Liver (tissue), 3 donors: Measurements from ENCODE around the gene LIPJ.

Experiments
- CTCF ChIP-seq: fragments of 150-350 bp; IDR thresholded peaks from 2 replicates; pipeline ENCODE4 v1.5.1; 2017; ENCODE audit warnings: improper control_type of control experiment, low read depth, low read length; ENCODE audit not compliant: missing input control
- FOXA1 ChIP-seq: IDR thresholded peaks from 2 replicates; pipeline ENCODE4 v1.6.1; 2016; ENCODE audit warnings: antibody characterized with exemption
- JUND ChIP-seq, 2 donors: IDR thresholded peaks; 2 replicates each; pipeline ENCODE4 v1.6.1; 2016; ENCODE audit warnings: antibody characterized with exemption in 2 of 2
- RAD21 ChIP-seq, 2 donors: IDR thresholded peaks; 2 replicates each; pipeline ENCODE4 v1.6.1; 2016; ENCODE audit warnings: antibody characterized with exemption in 2 of 2, mild to moderate bottlenecking in 2 of 2
- YY1 ChIP-seq: IDR thresholded peaks from 2 replicates; pipeline ENCODE4 v1.6.1; 2016; ENCODE audit warnings: antibody characterized with exemption, mild to moderate bottlenecking
- donor health status: healthy.
- donor health status: healthy.

GRCh38 chr10:88551246-88551645 is 35.3 kb upstream of the LIPJ start:
- no peak for TF ChIP-seq JUND (IDR thresholded peaks at IDR 0.05)
- TF ChIP-seq CTCF = no peak
- TF ChIP-seq YY1 = no peak
- TF ChIP-seq RAD21 (IDR thresholded peaks at IDR 0.05) = no peak
- TF ChIP-seq FOXA1 = no peak
